CD4-positive, alpha-beta T cell (primary cell): Measurements from ENCODE around the gene TMEM184A. TPM values are rescaled to one million over a fixed set of nuclear protein-coding genes. Genes with fewer than 3 reads are reported as not detected.

Experiments
- ATAC-seq: fragments of 200-7000 bp; cut with Tn5 transposase; one replicate; pipeline ENCODE4 v1.10.0; 2022; ENCODE audit warnings: mild to moderate bottlenecking; ENCODE audit not compliant: poor library complexity
- CTCF ChIA-PET: fragments of 350-600 bp; sonication (Branson Sonifier 250); formaldehyde crosslinking; loops from one replicate; lab custom pipeline; 2021; ENCODE audit warnings: antibody characterized with exemption, inconsistent platforms; lab: Charles Lee
- POLR2A ChIA-PET: fragments of 350-600 bp; sonication (Branson Sonifier 250); formaldehyde crosslinking; loops from one replicate; lab custom pipeline; 2021; ENCODE audit warnings: antibody characterized with exemption, inconsistent platforms; lab: Charles Lee
- DNase-seq, 14 experiments: peaks; one replicate each; pipeline ENCODE4 v3.0.0-alpha.2; 2013 to 2020; ENCODE audit warnings: mixed read lengths in 2 of 14
- H3K27ac ChIP-seq, 2 donors: one replicate each; pipeline versions ENCODE4 v1.5.1 to v1.7.0; 2013; ENCODE audit warnings: low read length in 2 of 2, low read depth in 1 of 2, mild to moderate bottlenecking in 1 of 2
- H3K27me3 ChIP-seq, 2 experiments: 1 replicate in 1 of 2; 2 replicates in 1 of 2; pipeline versions ENCODE4 v1.6.1 to v1.7.0; 2013; ENCODE audit warnings: low read length in 2 of 2, control low read depth in 1 of 2, mild to moderate bottlenecking in 1 of 2, moderate library complexity in 1 of 2; ENCODE audit not compliant: insufficient read depth in 2 of 2, control insufficient read depth in 1 of 2
- H3K36me3 ChIP-seq: one replicate; pipeline ENCODE4 v1.6.1; 2013; ENCODE audit warnings: low read length, control low read depth; ENCODE audit not compliant: insufficient read depth
- H3K4me1 ChIP-seq: one replicate; pipeline ENCODE4 v1.6.1; 2013; ENCODE audit warnings: low read length, control low read depth; ENCODE audit not compliant: insufficient read depth
- H3K4me3 ChIP-seq: one replicate; pipeline ENCODE4 v1.5.1; 2013; ENCODE audit warnings: mild to moderate bottlenecking, low read length, moderate library complexity
- H3K9me3 ChIP-seq, 2 experiments: 1 replicate in 1 of 2; 2 replicates in 1 of 2; pipeline versions ENCODE4 v1.6.1 to v1.7.0; 2013; ENCODE audit warnings: low read length in 2 of 2, mild to moderate bottlenecking in 2 of 2, control low read depth in 1 of 2, moderate library complexity in 1 of 2; ENCODE audit not compliant: control insufficient read depth in 1 of 2, insufficient read depth in 1 of 2
- H3K27ac Mint-ChIP-seq: one replicate; pipeline ENCODE4 v1.8.0; 2020; ENCODE audit warnings: mixed read lengths
- H3K27me3 Mint-ChIP-seq: one replicate; pipeline ENCODE4 v1.8.0; 2021; ENCODE audit warnings: mixed read lengths
- H3K36me3 Mint-ChIP-seq: one replicate; pipeline ENCODE4 v1.8.0; 2021; ENCODE audit warnings: low read depth, mixed read lengths
- H3K4me1 Mint-ChIP-seq: one replicate; pipeline ENCODE4 v1.8.0; 2021; ENCODE audit warnings: low read depth, mixed read lengths
- H3K4me3 Mint-ChIP-seq: one replicate; pipeline ENCODE4 v1.8.0; 2020; ENCODE audit warnings: mild to moderate bottlenecking, mixed read lengths
- H3K9me3 Mint-ChIP-seq: one replicate; pipeline ENCODE4 v1.8.0; 2020; ENCODE audit warnings: mixed read lengths
- intact Hi-C, 2 experiments: fragments of 100-400 bp; cut with DNase I in 1 of 2; cut with micrococcal nuclease in 1 of 2; formaldehyde crosslinking; loops; one replicate each; pipeline versions ENCODE4 v1.15.1 to v1.9.0; 2023 to 2025; cut with DNase I, micrococcal nuclease
- total RNA-seq, 174 experiments: library from RNA in 2 of 174; stranded (reverse) in 2 of 174; gene quantifications; one replicate each; pipeline ENCODE4 v1.2.3 and lab custom pipeline; 2021 to 2026
- TF ChIP-seq, protein P1 (sequence below): fragments of 200-600 bp; IDR thresholded peaks from one replicate; pipeline ENCODE4 v1.8.0; 2022; ENCODE audit warnings: antibody characterized with exemption, mild to moderate bottlenecking

Gene TMEM184A
- total RNA-seq, 2 experiments from 2014 or later: 0.06 TPM; not detected in 1

- ChIA-PET POLR2A (no interaction called here), CTCF (no interaction called here)
- H3K4me1 ChIP-seq: no peaks in the 10 kb centered on the region
- no peak overlapping the region for H3K27ac ChIP-seq
- DNase-seq: no peak
- TF ChIP-seq, protein P1, sequence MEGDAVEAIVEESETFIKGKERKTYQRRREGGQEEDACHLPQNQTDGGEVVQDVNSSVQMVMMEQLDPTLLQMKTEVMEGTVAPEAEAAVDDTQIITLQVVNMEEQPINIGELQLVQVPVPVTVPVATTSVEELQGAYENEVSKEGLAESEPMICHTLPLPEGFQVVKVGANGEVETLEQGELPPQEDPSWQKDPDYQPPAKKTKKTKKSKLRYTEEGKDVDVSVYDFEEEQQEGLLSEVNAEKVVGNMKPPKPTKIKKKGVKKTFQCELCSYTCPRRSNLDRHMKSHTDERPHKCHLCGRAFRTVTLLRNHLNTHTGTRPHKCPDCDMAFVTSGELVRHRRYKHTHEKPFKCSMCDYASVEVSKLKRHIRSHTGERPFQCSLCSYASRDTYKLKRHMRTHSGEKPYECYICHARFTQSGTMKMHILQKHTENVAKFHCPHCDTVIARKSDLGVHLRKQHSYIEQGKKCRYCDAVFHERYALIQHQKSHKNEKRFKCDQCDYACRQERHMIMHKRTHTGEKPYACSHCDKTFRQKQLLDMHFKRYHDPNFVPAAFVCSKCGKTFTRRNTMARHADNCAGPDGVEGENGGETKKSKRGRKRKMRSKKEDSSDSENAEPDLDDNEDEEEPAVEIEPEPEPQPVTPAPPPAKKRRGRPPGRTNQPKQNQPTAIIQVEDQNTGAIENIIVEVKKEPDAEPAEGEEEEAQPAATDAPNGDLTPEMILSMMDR: no peak
- peaks cover 1 to 4% of the 10 kb centered on the region in 2 experiments for H3K27me3 ChIP-seq
- no peaks in the 10 kb centered on the region for H3K36me3 Mint-ChIP-seq
- H3K4me1 Mint-ChIP-seq: no peaks in the 10 kb centered on the region
- no peak overlapping the region for H3K27ac Mint-ChIP-seq
- H3K4me3 Mint-ChIP-seq: no peak overlapping the region
- H3K9me3 ChIP-seq: no peaks in the 10 kb centered on the region
- intact Hi-C loops: no loop called here
- H3K36me3 ChIP-seq: no peaks in the 10 kb centered on the region
- H3K27me3 Mint-ChIP-seq: peaks cover 14% of the 10 kb centered on the region
- no peaks in the 10 kb centered on the region for H3K9me3 Mint-ChIP-seq
- no peak overlapping the region for H3K4me3 ChIP-seq
- no peak for ATAC-seq
These were observed 43.1 kb upstream of the TMEM184A start for GRCh38 chr7:1598961-1599639.

DNA sequence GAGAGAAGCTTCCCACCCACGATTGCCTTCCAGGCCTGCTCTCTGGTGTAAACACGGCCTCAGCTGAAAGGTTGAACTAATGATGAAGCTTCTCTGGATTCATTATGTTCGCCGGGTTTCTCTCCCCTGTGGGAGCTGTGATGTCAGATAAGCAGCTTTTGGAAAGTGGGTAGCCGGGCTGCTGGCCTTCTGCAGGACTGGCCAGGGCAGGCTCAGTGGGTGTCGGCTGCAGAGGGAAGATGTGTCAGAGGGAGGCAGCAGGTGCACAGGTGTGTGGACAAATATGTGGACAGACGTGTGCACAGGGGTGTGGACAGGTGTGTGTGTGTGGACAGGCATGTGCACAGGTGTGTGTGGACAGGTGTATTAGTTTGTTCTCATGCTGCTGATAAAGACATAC is 42.3 kb upstream of the TMEM184A start:
- CTCF ChIA-PET: no interaction called here
- TF ChIP-seq, protein P1: no peak
- no peak overlapping the region for H3K27ac ChIP-seq
- ATAC-seq (no peak), DNase-seq (no peak)
- Mint-ChIP-seq H3K27ac (no peak overlapping the region), H3K4me1 (no peaks in the 10 kb centered on the region), H3K27me3 (peaks cover 15% of the 10 kb centered on the region), H3K4me3 (no peak overlapping the region), H3K9me3 (no peaks in the 10 kb centered on the region), H3K36me3 (no peaks in the 10 kb centered on the region)
- POLR2A ChIA-PET: no interaction called here
- intact Hi-C loops: no loop called here
- no peaks in the 10 kb centered on the region for H3K36me3 ChIP-seq
- H3K4me3 ChIP-seq: no peak overlapping the region
- H3K27me3 ChIP-seq: peaks cover 4 to 8% of the 10 kb centered on the region in 2 experiments
- H3K9me3 ChIP-seq: peaks cover 0 to 6% of the 10 kb centered on the region in 2 experiments
- peaks cover 5% of the 10 kb centered on the region for H3K4me1 ChIP-seq

GRCh38 chr7:1597791-1598190 is 41.8 kb upstream of the TMEM184A start:
- intact Hi-C loops: no loop called here
- TF ChIP-seq, protein P1: no peak
- peaks cover 5% of the 10 kb centered on the region for H3K4me1 Mint-ChIP-seq
- H3K9me3 Mint-ChIP-seq: no peaks in the 10 kb centered on the region
- CTCF ChIA-PET: no interaction called here
- peaks cover 0 to 10% of the 10 kb centered on the region in 2 experiments for H3K9me3 ChIP-seq
- H3K36me3 ChIP-seq: no peaks in the 10 kb centered on the region
- no peaks in the 10 kb centered on the region for H3K36me3 Mint-ChIP-seq
- peaks cover 9 to 13% of the 10 kb centered on the region in 2 experiments for H3K27me3 ChIP-seq
- H3K4me3 Mint-ChIP-seq: no peak overlapping the region
- H3K27ac ChIP-seq: no peak overlapping the region
- H3K27ac Mint-ChIP-seq: no peak overlapping the region
- no peak for DNase-seq
- H3K4me1 ChIP-seq: peaks cover 9% of the 10 kb centered on the region
- H3K27me3 Mint-ChIP-seq: peaks cover 16% of the 10 kb centered on the region
- H3K4me3 ChIP-seq: no peak overlapping the region
- ATAC-seq: no peak
- POLR2A ChIA-PET: no interaction called here
